Measurements from ENCODE around the gene PGPEP1. TPM values are rescaled to one million over a fixed set of nuclear protein-coding genes. Genes with fewer than 3 reads are reported as not detected.

PGPEP1 gene
- total RNA-seq, 1 donor from 2014 or later = 34.4 TPM

DNA sequence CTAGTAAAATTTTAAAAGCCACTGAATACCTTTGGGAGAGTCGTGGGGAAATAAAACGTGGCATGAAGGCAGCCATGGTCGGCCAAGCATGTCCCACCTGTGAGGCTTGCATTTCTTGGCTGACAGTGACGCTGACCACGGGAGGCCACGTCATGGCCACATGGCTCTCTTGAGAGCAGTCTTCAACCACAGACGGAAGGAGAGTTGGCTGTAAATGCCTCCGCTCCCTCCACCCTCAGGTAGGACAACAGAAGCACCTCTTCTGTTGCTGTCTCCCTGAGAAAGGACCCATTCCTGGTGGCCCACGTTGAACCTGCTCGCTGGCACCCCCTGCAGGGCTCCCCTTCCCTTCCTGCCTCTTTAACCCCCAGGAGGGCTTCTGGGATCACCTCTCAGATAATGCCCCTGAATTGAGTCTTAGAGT is 67.7 kb downstream of the PGPEP1 start:
- H3K4me3 ChIP-seq (ENCODE audit: low read depth, low read length) = no peak overlapping the region
- TF ChIP-seq, protein P1, sequence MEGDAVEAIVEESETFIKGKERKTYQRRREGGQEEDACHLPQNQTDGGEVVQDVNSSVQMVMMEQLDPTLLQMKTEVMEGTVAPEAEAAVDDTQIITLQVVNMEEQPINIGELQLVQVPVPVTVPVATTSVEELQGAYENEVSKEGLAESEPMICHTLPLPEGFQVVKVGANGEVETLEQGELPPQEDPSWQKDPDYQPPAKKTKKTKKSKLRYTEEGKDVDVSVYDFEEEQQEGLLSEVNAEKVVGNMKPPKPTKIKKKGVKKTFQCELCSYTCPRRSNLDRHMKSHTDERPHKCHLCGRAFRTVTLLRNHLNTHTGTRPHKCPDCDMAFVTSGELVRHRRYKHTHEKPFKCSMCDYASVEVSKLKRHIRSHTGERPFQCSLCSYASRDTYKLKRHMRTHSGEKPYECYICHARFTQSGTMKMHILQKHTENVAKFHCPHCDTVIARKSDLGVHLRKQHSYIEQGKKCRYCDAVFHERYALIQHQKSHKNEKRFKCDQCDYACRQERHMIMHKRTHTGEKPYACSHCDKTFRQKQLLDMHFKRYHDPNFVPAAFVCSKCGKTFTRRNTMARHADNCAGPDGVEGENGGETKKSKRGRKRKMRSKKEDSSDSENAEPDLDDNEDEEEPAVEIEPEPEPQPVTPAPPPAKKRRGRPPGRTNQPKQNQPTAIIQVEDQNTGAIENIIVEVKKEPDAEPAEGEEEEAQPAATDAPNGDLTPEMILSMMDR (IDR thresholded peaks at IDR 0.05; ENCODE audit: insufficient read depth, low read length, poor library complexity, severe bottlenecking) = peak; percentile 54
- DNase-seq (ENCODE audit: low read depth) = peak; percentile 88
- H3K36me3 ChIP-seq (ENCODE audit: control insufficient read depth, insufficient read depth, low read length) = no peaks in the 10 kb centered on the region
- peaks cover 2% of the 10 kb centered on the region for H3K27me3 ChIP-seq (ENCODE audit: control insufficient read depth, insufficient read depth, low read length)

DNA sequence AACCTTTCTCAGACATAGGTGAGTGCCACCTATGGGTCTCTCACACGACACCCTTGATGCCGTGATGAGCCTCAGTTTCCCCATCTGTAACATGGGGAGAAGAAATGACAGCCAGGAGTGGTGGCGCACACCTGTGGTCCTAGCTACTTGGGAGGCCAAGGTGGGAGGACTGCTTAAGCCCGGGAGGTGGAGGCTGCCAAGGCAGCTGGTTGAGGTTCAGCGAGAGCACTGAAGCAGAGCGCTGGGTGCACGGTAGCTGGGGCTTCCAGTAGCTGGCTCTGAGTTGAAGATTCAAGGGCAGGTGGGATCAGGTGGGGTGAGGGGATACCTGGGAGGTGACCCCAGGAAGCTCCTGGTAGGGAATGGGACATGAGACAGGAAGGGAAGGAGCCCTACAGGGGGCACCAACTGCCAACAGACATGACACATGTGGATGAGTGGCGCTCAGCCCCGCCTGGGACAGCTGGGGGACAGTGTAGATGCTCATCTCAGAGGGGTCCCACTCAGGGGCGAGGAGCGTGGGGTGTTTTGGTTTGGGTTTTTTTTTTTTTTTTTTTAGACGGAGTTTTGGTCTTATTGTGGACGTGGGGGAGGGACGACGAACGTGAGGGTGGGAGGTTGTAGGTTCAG is 72.3 kb downstream of the PGPEP1 start:
- DNase-seq (ENCODE audit: low read depth) = no peak
- H3K4me3 ChIP-seq (ENCODE audit: low read depth, low read length) = no peak overlapping the region
- TF ChIP-seq, protein P1 (IDR thresholded peaks at IDR 0.05; ENCODE audit: insufficient read depth, low read length, poor library complexity, severe bottlenecking) = no peak
- no peaks in the 10 kb centered on the region for H3K36me3 ChIP-seq (ENCODE audit: control insufficient read depth, insufficient read depth, low read length)
- peaks cover 2% of the 10 kb centered on the region for H3K27me3 ChIP-seq (ENCODE audit: control insufficient read depth, insufficient read depth, low read length)

DNA sequence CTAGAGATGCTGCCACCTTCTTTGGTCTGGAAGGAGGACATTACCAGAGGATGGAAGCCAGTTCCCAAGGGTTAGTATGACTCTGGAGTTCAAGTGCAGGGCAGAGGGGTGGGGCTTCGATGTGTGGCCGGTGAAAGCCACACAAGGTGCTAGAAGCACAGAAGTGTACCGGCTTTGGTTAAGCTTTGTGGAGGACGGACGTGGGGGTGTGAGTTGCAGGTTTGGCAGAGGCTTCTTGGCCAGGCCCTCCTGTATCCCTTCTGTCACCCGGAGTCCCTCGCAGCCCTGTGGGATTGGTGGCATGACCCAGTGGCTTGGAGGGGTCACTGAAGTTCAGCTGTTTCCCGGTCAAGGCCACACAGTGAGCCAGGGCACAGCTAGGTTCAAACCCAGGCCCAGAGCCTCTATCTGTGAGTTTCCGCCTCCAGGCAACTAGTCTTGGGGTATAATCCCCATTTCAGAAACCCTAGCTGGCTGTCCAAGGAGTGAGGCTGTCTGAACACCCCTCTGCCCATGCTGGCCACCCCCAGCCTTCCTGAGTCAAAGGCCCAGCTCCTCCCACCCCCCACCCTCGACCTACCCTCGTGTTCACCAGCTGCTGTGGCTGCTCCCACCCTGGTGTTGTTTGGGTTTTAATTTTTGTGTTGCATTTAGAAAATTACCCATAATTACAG is 74.2 kb downstream of the PGPEP1 start:
- TF ChIP-seq, protein P1 (IDR thresholded peaks at IDR 0.05; ENCODE audit: insufficient read depth, low read length, poor library complexity, severe bottlenecking) = no peak
- DNase-seq (ENCODE audit: low read depth) = no peak
- Histone ChIP-seq H3K27me3 (ENCODE audit: control insufficient read depth, insufficient read depth, low read length) (peaks cover 2% of the 10 kb centered on the region), H3K36me3 (ENCODE audit: control insufficient read depth, insufficient read depth, low read length) (no peaks in the 10 kb centered on the region), H3K4me3 (ENCODE audit: low read depth, low read length) (no peak overlapping the region)

DNA sequence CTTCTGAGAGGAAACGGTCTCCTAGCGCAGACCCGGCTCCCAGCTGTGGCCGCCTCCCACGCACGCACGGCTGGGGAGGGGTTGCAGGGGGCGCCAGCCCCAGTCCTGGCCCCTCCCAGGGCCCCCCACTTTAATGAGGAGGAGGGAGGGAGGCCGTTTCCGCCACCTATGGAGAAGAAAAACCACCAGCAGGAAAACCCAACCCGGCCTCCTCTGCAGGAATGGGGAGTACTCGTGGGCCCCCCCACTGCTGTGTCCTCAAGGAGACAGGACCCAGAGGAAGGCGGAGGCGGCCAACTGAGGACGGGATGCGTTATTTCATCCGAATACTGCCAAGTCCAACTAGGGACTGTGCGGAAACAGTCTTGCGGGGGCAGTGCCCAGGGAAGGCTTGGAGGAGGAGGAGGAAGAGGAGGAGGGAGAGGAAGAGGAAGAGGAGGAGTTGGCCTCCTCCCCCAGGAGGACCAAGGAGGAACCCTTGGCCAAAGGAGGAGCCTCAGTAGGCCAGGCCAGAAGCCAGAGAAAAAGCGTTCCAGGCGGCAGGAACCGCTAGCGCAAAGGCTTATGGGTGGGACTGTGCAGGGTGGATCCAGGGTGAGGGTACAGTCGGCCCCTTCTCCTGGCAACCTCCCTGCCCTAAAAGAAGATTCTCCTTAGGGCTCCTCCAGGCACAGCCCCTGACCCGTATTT is 74.9 kb downstream of the PGPEP1 start:
- DNase-seq (ENCODE audit: low read depth) = no peak
- H3K36me3 ChIP-seq (ENCODE audit: control insufficient read depth, insufficient read depth, low read length) = no peaks in the 10 kb centered on the region
- H3K4me3 ChIP-seq (ENCODE audit: low read depth, low read length) = no peak overlapping the region
- peaks cover 2% of the 10 kb centered on the region for H3K27me3 ChIP-seq (ENCODE audit: control insufficient read depth, insufficient read depth, low read length)
- TF ChIP-seq, protein P1 (IDR thresholded peaks at IDR 0.05; ENCODE audit: insufficient read depth, low read length, poor library complexity, severe bottlenecking) = no peak

DNA sequence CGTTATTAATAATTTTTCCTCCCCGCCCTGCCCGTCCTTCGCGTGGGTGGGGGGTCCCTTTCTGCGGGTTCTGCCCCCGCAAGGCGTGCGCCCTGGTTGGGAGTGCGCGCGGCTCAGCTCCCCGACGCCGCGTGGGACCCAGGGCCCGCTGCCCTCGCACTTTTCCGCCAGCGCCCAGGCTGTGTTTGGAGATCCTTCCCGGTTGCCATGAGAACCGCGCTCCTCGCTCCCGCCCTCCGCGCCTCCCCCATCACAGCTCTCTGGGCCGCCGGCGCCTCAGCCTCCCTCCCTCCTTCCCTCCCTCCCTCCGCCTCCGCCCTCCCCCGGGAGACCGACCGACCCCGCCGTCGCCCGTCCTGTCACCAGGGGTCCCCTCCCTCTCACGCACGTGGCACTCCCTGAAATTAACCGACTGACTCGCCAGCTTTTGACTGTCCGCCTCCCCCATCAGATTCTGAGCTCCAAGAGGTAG is 76.4 kb downstream of the PGPEP1 start:
- peaks cover 2% of the 10 kb centered on the region for H3K27me3 ChIP-seq (ENCODE audit: control insufficient read depth, insufficient read depth, low read length)
- TF ChIP-seq, protein P1 (IDR thresholded peaks at IDR 0.05; ENCODE audit: insufficient read depth, low read length, poor library complexity, severe bottlenecking) = no peak
- no peak for DNase-seq (ENCODE audit: low read depth)
- peak overlapping the region; percentile 37 for H3K4me3 ChIP-seq (ENCODE audit: low read depth, low read length)
- H3K36me3 ChIP-seq (ENCODE audit: control insufficient read depth, insufficient read depth, low read length) = no peaks in the 10 kb centered on the region
